Hematopoietic multipotent progenitor cell treated with erythropoietin and hydrocortisone succinate and interleukin-3 and kit ligand, for 4 days (in vitro differentiated cells): ENCODE data around the gene KCTD17.

Experiments
- DNase-seq: peaks from one replicate; pipeline ENCODE4 v3.0.0-alpha.2; 2015

The KCTD17 gene

DNA sequence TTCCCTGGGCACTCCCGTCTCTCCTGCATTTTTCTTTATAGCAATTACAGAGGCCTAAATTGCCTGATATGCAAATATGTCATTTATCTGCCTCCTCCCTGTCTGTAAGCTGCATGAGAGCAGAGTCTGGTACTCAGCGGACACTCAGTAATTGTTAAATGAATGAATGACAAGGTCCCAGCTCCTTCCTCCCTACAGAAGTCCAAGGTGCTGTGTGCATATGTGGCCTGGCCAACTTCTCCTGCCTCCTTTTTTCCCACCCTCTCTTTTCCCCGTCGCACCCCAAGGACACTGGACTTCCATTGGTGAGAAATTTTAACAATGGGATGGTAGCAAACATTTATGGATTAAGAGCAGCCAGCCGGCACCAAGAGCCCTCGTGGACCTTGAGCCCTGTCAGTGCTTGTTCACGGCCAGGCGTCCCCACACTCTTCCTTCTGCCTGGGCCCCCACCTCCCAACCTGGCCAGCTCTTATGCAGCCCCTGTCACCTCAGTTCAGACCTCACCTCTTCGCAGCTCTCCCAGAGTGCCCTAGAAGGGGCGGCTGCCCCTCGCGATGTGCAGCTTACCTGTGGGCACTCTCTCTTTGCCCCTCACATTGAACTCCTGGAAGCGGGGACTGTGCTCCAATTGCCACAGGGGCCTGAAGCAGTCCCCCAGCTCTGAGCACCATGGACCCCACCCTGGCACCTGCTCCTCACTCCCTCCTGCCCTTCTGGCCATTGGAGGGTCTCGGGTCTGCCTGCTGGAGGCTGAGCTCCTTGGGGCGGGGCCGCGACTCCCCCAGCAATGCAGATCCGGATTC, 56.5 kb downstream of the KCTD17 start:
- no peak for DNase-seq

GRCh38 chr22:37109242-37109917, 57.8 kb downstream of the KCTD17 start, which contains the start of gene TMPRSS6:
TMPRSS6 (minus strand) TSS chr22:37109713; CDS start chr22:37103417, 6,296 bp downstream.
- no peak for DNase-seq

DNA sequence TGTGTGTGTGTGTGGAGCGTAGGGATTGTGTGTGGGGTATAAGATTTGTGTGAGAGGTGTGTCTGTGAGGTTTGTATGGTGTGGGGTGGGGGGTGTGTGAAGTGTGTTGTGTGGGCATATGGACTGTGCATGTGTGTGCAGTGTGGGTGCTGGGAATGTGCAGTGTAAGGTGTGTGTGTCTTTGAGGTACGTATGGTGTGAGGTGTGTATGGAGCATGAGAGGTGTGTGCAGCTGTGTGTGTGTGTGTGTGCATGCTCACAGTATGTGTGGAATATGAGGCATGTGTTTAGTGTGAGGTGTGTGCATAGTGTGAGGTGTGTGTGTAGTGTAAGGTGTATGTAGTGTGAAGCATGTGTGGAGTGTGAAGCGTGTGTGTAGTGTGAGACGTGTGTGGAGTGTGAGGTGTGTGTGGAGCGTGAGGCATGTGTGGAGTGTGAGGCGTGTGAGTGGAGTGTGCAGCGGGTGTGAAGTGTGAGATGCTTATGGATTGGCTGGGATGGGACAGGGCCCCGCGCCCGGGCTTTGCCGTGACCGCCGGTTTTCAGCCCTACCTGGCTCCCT, 59.7 kb downstream of the KCTD17 start:
- DNase-seq, result no peak

DNA sequence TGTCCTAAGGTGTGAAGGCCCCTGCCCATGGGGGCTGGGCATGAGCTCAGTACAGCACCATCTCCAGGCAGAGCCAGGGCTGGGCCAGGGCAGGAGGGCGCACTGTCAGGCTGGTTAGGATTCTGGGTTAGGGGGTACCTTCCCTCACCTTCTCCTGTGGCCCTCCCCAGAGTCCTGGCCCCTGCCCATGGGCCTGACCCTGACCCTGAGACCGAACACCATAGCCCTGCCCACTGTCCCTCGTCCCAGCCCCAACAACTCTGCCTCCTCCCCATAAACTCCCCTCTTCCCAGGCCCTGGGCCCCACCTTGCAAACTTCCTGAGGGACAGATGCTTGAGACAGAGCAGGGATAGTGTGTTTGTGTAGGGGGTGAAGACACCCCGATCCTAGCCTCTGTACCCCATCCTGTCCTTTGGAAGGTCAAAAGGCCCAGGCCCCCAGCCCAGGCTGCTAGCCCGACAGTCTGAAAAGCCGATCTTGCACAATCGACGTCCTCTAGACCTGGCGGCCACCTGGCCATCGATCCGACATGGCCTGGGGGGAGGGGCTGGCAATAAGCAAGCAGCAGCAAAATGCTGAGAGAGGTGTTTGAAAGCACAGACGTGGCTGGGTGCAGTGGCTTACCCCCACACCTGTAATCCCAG, 60.7 kb downstream of the KCTD17 start:
- no peak for DNase-seq
